Measurements from ENCODE around the gene SPSB3. TPM values are rescaled to one million over a fixed set of nuclear protein-coding genes. Genes with fewer than 3 reads are reported as not detected.
"Not testable (repeated sequence)": the region's sequence is repeated elsewhere in the genome, so short reads cannot be mapped to it uniquely, and the experiment has no call there.

The SPSB3 gene
- total and polyA plus RNA-seq, 8 donors = 19.2 to 223 (median 39.6) TPM

GRCh38 chr16:1741553-1742165 is 40.7 kb downstream of the SPSB3 start:
- H3K4me1 ChIP-seq = no peaks in the 10 kb centered on the region
- no peak overlapping the region for H3K27ac ChIP-seq
- peaks cover 0 to 13% (median 0%) of the 10 kb centered on the region in 3 donors for H3K36me3 ChIP-seq
- peak in 2 of 4 donors; percentile 12 to 13 for ATAC-seq
- no peak for TF ChIP-seq CTCF (IDR thresholded peaks at IDR 0.05)
- no peak overlapping the region for H3K4me3 ChIP-seq
- intact Hi-C loops (cut with DNase I) = no loop called here
- H3K27me3 ChIP-seq = no peaks in the 10 kb centered on the region
- DNase-seq = no peak
- FAIRE-seq = no peak
- H3K9me3 ChIP-seq = no peaks in the 10 kb centered on the region
- WGBS, 2 donors = 93 to 95% methylated on average over 19 of the region's 19 CpGs

GRCh38 chr16:1740781-1741490 is 41.4 kb downstream of the SPSB3 start:
- intact Hi-C loops (cut with DNase I) = no loop called here
- H3K9me3 ChIP-seq = no peaks in the 10 kb centered on the region
- no peaks in the 10 kb centered on the region for H3K27me3 ChIP-seq
- FAIRE-seq (no peak), ATAC-seq (no peak), DNase-seq (no peak)
- WGBS, 2 donors = 91 to 94% methylated on average over 29 to 30 of the region's 30 CpGs
- H3K27ac ChIP-seq = no peak overlapping the region
- H3K36me3 ChIP-seq = peaks cover 0 to 11% (median 0%) of the 10 kb centered on the region in 3 donors
- no peaks in the 10 kb centered on the region for H3K4me1 ChIP-seq
- no peak for TF ChIP-seq CTCF (IDR thresholded peaks at IDR 0.05)
- no peak overlapping the region for H3K4me3 ChIP-seq

GRCh38 chr16:1740234-1740633 is 42.1 kb downstream of the SPSB3 start:
- no peak for TF ChIP-seq CTCF (IDR thresholded peaks at IDR 0.05)
- DNase-seq (no peak), FAIRE-seq (no peak), ATAC-seq (no peak)
- H3K36me3 ChIP-seq = peaks cover 0 to 11% (median 0%) of the 10 kb centered on the region in 3 donors
- WGBS, 2 donors = 95 to 97% methylated on average over 33 of the region's 33 CpGs
- H3K9me3 ChIP-seq = no peaks in the 10 kb centered on the region
- no peak overlapping the region for H3K27ac ChIP-seq
- no peaks in the 10 kb centered on the region for H3K27me3 ChIP-seq
- H3K4me3 ChIP-seq = no peak overlapping the region
- intact Hi-C loops (cut with DNase I) = no loop called here
- H3K4me1 ChIP-seq = no peaks in the 10 kb centered on the region

GRCh38 chr16:1734816-1735215 is 47.6 kb downstream of the SPSB3 start:
- Histone ChIP-seq H3K4me3 (no peak overlapping the region), H3K27ac (no peak overlapping the region), H3K4me1 (no peaks in the 10 kb centered on the region), H3K27me3 (no peaks in the 10 kb centered on the region), H3K9me3 (no peaks in the 10 kb centered on the region), H3K36me3 (peaks cover 0 to 28% (median 3%) of the 10 kb centered on the region in 3 donors)
- no peak for FAIRE-seq
- WGBS, 2 donors = 97 to 98% methylated on average over 22 of the region's 22 CpGs
- no peak for DNase-seq
- no peak for TF ChIP-seq CTCF (IDR thresholded peaks at IDR 0.05)
- intact Hi-C loops (cut with DNase I) = no loop called here
- ATAC-seq = peak in 1 of 4 donors; percentile 11

GRCh38 chr16:1734123-1734522 is 48.2 kb downstream of the SPSB3 start:
- intact Hi-C loops (cut with DNase I) = no loop called here
- Histone ChIP-seq H3K27me3 (no peaks in the 10 kb centered on the region), H3K36me3 (peaks cover 0 to 31% (median 3%) of the 10 kb centered on the region in 3 donors), H3K4me1 (no peaks in the 10 kb centered on the region), H3K27ac (no peak overlapping the region), H3K9me3 (no peaks in the 10 kb centered on the region), H3K4me3 (no peak overlapping the region)
- DNase-seq = no peak
- ATAC-seq = peak in 1 of 4 donors; percentile 32
- no peak for TF ChIP-seq CTCF (IDR thresholded peaks at IDR 0.05)
- WGBS, 2 donors = 95 to 97% methylated on average over 22 of the region's 22 CpGs
- FAIRE-seq = no peak

- intact Hi-C loops (cut with DNase I); ATAC-seq; H3K4me1 ChIP-seq; H3K27ac ChIP-seq; DNase-seq; H3K9me3 ChIP-seq; FAIRE-seq; H3K4me3 ChIP-seq; H3K27me3 ChIP-seq: not testable (repeated sequence)
- WGBS, 2 donors = 90 to 91% methylated on average over 20 to 21 of the region's 21 CpGs
- H3K36me3 ChIP-seq = peaks cover 0 to 36% (median 3%) of the 10 kb centered on the region in 3 donors
These were observed 49.8 kb downstream of the SPSB3 start for GRCh38 chr16:1732551-1732987.
